Rectal smooth muscle tissue (tissue), 1 donor: ENCODE results near the gene RRBP1.

Experiments
- H3K27ac ChIP-seq: one replicate; pipeline ENCODE4 v1.7.0; 2013; ENCODE audit warnings: low read depth, low read length, inconsistent platforms
- H3K27me3 ChIP-seq: one replicate; pipeline ENCODE4 v1.7.0; 2013; ENCODE audit warnings: low read length; ENCODE audit not compliant: control insufficient read depth, insufficient read depth
- H3K36me3 ChIP-seq: one replicate; pipeline ENCODE4 v1.7.0; 2013; ENCODE audit warnings: low read length; ENCODE audit not compliant: control insufficient read depth, insufficient read depth
- H3K4me1 ChIP-seq: one replicate; pipeline ENCODE4 v1.7.0; 2013; ENCODE audit warnings: low read length; ENCODE audit not compliant: control insufficient read depth, insufficient read depth
- H3K4me3 ChIP-seq: one replicate; pipeline ENCODE4 v1.7.0; 2013; ENCODE audit warnings: low read length
- H3K9ac ChIP-seq: one replicate; pipeline ENCODE4 v1.7.0; 2013; ENCODE audit warnings: low read length

The RRBP1 gene

DNA sequence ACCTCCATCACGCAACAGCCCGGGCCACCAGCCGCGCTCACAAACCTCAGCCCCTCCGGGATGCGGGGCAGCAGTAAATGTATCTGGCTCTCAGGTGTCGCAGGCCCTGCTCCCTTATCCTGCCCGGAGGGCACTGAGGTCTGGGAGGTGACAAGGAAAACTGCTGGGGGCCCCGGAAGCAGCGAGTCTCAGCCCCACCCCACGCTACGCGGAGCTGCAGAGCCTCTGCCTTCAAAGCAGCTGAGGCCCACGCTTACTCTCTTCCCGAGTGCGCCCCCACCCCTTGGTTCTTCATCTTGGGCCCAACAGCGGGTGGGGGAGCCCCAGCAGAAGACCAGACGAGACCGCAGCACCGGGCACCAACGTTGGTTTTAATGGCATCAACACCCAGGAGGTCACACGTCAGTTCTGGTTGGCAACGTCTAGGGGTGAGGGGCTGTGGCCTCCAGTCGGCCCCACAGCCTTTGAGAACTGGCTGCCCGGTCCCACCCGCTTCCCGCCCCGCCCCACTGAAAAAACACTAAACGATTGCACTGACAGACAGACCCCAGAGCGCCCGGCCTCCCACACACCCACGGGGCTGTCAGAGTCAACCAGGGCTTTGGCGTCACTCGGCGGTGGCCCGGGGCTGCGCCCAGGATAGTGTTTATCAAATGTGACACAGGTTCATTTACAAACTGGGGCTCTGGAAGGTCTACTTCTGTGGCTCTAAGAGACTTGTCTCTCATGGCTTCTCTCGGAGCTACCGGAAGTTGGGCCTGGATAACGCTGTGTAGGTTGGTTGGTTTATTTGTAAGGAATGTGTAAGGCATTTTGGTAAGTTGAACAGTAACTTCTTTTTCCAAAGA is 68.5 kb downstream of the RRBP1 start:
- Histone ChIP-seq H3K36me3 (peaks cover 15% of the 10 kb centered on the region), H3K9ac (no peak overlapping the region), H3K27ac (peak overlapping the region; percentile 85), H3K27me3 (no peaks in the 10 kb centered on the region), H3K4me1 (peaks cover 39% of the 10 kb centered on the region), H3K4me3 (no peak overlapping the region)

DNA sequence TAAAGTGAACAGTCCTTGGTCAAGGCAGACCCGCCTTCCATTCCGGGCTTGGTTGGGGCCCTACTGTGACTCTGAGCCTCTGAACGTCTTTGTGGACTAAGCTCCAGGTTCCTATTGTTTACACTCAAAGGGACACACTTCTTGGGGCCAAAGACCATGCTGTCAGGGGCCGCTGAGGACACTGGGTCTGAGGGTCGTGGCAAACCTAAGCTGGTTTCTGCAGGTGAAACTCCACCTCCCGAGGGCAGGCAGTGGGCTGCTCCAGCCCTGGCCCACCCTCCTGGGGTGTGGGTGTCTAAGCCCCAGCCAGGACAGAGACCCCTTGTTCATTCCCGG is 69.1 kb downstream of the RRBP1 start:
- Histone ChIP-seq H3K36me3 (peaks cover 19% of the 10 kb centered on the region), H3K9ac (no peak overlapping the region), H3K4me3 (no peak overlapping the region), H3K27ac (peak overlapping the region; percentile 85), H3K27me3 (no peaks in the 10 kb centered on the region), H3K4me1 (peaks cover 39% of the 10 kb centered on the region)

DNA sequence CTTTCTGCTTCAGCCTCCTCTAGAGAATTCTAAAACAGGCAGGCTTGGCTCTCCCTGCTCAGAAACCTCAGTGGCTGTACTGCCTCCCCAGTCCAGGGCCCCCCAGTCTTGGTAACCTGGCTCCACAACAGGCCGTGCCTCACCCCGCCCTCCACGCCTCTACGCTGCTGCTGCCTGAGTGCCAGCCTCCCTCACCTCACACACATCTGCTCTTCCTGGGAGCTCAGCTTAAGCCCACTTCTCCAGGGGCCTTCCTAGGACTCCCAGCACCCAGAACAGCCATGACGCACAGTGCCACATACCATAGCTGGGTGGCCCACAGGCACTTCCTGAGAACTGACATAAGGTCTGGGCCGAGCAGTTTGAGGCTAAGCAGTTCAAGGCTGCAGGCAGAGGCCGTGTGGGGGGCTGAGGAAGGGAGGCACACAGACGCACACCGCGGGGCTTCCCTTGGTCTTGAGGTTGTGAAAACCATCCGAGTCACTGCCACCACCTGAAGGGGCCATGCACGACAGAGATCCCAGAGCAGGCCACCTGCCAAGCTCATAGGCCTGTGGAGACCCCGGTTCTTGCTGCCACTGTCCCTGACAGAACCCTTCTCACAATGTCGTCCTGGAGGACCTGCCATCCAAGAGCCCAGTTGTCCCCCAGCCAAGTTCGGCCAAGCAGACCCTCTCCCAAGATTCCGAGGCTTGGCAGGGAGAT is 69.6 kb downstream of the RRBP1 start:
- H3K36me3 ChIP-seq: peaks cover 21% of the 10 kb centered on the region

DNA sequence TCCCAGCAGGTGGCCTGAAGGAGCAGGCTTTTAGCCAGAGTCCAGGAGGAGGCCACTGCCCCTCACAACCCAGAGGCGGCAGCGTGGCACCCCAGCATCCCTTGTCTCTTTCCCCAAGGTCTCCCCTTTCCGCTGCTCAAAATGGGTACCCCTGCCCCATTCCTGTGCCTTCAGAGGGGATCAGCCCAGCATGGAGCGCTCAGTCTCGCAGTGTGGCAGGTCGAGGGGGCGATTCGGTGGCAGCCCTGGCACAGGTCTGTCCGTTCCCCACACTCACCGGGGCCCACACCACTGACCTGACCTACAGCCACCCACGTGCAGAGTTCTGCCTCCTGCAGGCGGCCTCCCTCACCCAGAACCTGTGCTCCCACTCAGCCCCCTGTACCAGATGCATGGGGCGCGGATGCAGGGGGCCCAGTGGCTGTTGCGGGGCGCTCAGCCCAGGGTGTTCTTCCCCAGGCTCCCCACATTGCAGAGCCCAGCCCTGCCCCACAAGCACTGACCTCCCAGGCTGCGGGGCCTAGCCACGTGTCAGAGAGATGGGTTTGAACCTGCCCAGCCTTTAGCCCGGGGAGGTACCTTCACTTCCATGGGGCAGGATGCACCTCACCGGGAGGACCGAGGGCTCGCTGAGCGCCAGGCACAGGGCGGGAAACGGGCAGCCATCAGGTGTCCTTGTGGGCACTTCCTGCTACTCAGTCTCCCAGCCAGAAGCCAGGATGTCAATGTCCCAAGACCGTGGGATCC is 70.3 kb downstream of the RRBP1 start:
- H3K27me3 ChIP-seq: no peaks in the 10 kb centered on the region
- peaks cover 39% of the 10 kb centered on the region for H3K4me1 ChIP-seq
- H3K9ac ChIP-seq: peak overlapping the region; percentile 19
- H3K27ac ChIP-seq: peak overlapping the region; percentile 81
- peaks cover 16% of the 10 kb centered on the region for H3K36me3 ChIP-seq
- H3K4me3 ChIP-seq: no peak overlapping the region

More for the DNA sequence above, 69.6 kb downstream of the RRBP1 start:
- H3K4me1 ChIP-seq: peaks cover 39% of the 10 kb centered on the region
- H3K27me3 ChIP-seq: no peaks in the 10 kb centered on the region
- no peak overlapping the region for H3K4me3 ChIP-seq
- H3K9ac ChIP-seq: no peak overlapping the region
- H3K27ac ChIP-seq: peak overlapping the region; percentile 85

DNA sequence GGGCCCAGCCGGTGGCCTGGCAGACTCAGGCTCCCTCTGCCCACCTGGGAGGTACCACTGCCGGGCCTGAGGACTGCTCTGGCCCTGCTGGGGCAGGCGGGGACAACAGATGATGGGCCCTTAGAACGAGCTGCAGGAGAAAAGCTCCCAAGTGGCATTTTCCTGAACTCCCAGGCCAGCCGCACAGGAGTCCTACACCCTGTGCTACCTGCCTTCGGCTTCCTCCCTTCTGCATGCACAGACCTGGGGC is 70.8 kb downstream of the RRBP1 start:
- Histone ChIP-seq H3K4me1 (peaks cover 39% of the 10 kb centered on the region), H3K36me3 (peaks cover 14% of the 10 kb centered on the region), H3K4me3 (no peak overlapping the region), H3K27me3 (no peaks in the 10 kb centered on the region), H3K27ac (peak overlapping the region; percentile 81), H3K9ac (peak overlapping the region; percentile 19)

DNA sequence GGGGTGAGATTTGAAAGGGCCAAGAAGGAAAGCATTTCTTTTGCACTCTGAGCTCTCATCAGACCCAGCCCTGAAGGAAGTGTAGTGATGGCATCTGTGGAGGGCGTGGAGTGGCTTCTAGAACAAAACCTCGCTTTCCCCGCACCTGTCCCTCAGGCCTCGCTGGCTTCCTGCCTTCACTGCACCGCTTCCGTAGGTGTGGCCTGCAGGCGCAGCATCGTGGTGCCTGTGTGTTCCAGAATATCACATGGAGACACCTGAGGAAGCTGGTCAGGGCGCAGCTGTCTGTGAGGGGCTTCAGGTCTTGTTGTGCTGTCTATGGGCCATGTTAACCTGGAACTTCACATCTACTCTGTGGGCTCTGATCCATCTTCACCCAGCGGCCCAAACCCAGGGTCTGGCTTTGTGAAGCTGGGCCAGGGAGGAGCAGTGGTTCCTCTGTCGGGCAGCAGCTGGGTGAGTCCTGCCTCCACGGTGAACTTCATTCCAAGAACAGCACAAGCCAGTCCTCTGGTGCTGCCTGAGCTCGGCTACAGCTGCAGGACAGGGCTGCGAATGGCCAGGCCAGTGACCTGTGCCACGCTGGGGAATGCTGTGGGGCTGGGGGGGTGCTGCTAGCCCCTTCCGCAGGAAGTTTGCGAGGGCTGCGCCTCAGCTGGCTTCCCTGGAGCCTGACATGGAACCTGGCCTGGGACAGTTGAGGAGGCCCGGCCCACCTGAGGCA is 71.3 kb downstream of the RRBP1 start:
- H3K27ac ChIP-seq: peak overlapping the region; percentile 81
- peaks cover 14% of the 10 kb centered on the region for H3K36me3 ChIP-seq
- no peak overlapping the region for H3K4me3 ChIP-seq
- no peak overlapping the region for H3K9ac ChIP-seq
- H3K4me1 ChIP-seq: peaks cover 39% of the 10 kb centered on the region
- H3K27me3 ChIP-seq: no peaks in the 10 kb centered on the region

DNA sequence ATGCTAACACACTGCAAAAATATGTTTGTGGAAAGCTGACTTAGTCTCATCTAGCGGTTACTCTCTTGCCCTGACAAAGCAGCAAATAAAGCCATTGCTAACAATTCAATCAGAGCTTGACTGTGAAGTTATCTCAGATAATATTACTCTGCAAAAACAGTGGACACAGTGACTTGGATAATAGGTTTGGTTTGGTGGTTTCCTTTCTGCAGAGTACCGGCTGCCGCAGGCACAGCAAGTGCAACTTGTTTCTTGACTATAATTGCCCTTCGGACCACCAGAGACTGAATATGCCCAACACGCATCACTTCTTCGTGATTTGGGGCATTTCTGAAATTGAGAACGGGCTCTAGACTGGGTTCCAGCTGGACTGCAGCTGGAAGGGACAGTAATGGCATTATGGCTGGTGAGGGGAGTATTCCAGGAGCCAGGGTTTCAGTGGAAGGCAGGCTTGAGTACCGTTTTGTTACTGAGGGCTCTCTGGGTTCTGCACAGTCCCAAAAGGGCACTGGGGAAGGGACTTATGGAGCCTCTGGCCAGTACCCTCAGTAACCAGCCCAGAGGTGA is 72.1 kb downstream of the RRBP1 start:
- Histone ChIP-seq H3K9ac (no peak overlapping the region), H3K27ac (peak overlapping the region; percentile 18), H3K4me1 (peaks cover 43% of the 10 kb centered on the region), H3K4me3 (no peak overlapping the region), H3K27me3 (no peaks in the 10 kb centered on the region), H3K36me3 (peaks cover 14% of the 10 kb centered on the region)

DNA sequence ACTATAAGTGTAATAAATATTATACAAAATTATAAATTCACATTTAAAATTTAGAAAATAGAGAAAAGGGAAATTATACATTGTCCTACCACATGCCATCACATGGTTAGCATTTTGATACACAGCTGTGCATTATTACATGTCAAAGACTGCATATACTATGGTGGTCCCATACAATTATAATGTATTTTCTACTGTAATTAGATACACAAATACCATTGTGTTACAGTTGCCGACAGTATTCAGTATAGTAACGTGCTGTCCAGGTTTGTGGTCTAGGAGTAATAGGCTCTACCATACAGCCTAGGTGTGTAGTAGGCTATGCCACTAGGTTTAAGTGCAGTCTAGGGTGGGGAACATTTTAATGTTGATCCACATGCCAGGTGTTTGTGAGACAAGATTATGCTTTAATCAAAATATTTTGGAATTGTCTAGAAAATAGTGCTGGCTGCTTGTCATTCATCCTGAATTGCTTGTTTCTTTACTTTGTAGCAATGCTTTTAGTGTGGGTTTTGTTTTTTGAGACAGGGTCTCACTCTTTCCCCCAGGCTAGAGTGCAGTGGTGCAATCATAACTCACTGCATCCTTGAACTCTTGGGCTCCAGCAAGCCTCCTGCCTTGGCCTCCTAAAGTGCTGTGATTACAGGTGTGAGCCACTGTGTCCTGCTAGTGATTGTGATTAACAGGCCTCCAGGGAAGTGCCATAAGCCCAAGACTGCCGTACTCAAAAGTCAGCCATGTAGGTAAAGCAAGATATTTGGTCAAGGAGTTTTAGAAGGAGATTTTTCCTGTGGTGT is 73.1 kb downstream of the RRBP1 start:
- Histone ChIP-seq H3K4me1 (peaks cover 43% of the 10 kb centered on the region), H3K9ac (no peak overlapping the region), H3K27me3 (no peaks in the 10 kb centered on the region), H3K4me3 (no peak overlapping the region), H3K36me3 (peaks cover 14% of the 10 kb centered on the region), H3K27ac (no peak overlapping the region)

DNA sequence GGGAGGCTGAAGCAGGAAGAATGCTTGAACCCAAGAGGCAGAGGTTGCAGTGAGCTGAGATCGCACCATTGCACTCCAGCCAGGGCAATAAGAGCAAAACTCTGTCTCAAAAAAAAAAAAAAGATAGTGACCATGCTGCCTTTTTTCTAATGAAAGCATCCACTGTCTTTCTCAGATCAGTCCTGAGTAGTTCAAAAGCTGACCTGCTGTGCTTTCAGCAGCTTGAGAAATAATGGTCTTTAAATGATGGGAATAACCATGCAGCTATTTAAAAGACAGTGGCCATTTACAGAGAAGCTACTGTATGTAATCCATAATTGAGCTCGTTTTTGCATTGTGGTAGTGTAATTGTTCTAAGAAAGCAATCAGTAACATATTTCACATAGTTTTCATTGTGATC is 76.0 kb downstream of the RRBP1 start:
- peaks cover 14% of the 10 kb centered on the region for H3K36me3 ChIP-seq
- H3K4me3 ChIP-seq: no peak overlapping the region
- no peak overlapping the region for H3K27ac ChIP-seq
- H3K27me3 ChIP-seq: no peaks in the 10 kb centered on the region
- H3K4me1 ChIP-seq: peaks cover 32% of the 10 kb centered on the region
- no peak overlapping the region for H3K9ac ChIP-seq

DNA sequence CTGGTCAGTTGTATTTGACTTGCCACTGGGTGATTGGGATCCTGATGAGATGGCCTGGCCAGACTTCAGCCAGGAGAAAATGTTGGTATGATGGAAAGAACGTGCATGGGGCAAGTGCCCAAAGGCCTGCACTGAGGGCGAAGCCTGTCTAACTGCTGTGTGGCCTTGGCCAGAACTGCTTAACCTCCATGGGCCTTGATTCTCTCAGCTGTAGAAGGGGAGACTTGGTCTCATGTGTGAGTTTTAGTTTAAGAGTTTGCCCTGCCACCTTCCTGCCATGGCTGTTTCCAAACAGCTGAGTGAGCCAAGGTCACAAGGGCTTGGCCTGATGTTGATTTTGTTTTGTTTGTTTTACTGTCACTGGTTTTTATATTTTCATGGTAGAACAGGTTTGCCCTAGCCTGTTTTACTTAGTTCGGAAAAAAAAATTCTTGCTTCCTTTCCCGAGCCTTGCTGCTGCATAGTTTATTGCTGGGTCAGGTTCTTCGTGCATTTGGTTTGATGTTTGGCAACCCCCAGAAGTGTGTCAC is 76.8 kb downstream of the RRBP1 start:
- H3K4me3 ChIP-seq: no peak overlapping the region
- no peaks in the 10 kb centered on the region for H3K27me3 ChIP-seq
- no peak overlapping the region for H3K9ac ChIP-seq
- peaks cover 11% of the 10 kb centered on the region for H3K36me3 ChIP-seq
- peaks cover 26% of the 10 kb centered on the region for H3K4me1 ChIP-seq
- peak overlapping the region; percentile 8 for H3K27ac ChIP-seq

DNA sequence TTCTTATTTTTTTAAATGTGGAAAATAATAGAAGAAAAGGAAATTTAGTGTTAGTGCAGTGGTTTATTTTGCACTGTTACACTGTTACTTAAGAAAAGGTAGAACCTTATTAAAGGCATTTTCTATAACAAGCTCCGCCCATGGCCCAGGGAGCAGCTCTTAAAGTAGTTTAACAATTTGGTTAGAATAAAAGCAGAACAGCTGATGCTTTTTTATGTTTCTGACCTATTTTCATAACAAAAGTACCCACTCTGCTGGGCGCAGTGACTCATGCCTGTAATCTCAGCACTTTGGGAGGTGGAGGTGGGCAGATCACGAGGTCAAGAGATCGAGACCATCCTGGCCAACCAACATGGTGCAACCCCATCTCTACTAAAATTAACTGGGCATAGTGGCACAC is 79.5 kb downstream of the RRBP1 start:
- H3K27ac ChIP-seq: no peak overlapping the region
- no peaks in the 10 kb centered on the region for H3K27me3 ChIP-seq
- H3K4me3 ChIP-seq: no peak overlapping the region
- H3K36me3 ChIP-seq: no peaks in the 10 kb centered on the region
- H3K9ac ChIP-seq: no peak overlapping the region
- H3K4me1 ChIP-seq: peaks cover 22% of the 10 kb centered on the region
